Epithelial cell of proximal tubule (primary cell): ENCODE results near the gene TULP1. TPM values are rescaled to one million over a fixed set of nuclear protein-coding genes. Genes with fewer than 3 reads are reported as not detected.
"Not testable (repeated sequence)": the region's sequence is repeated elsewhere in the genome, so short reads cannot be mapped to it uniquely, and the experiment has no call there.

ENCODE experiments used
- DNase-seq: peaks from one replicate; pipeline ENCODE4 v3.0.0-alpha.2; 2011; ENCODE audit warnings: low read depth
- H3K4me3 ChIP-seq: 2 replicates; pipeline ENCODE4 v1.5.1; 2011; ENCODE audit warnings: low read depth, mild to moderate bottlenecking, low read length
- CTCF ChIP-seq: conservative IDR thresholded peaks from 2 replicates; pipeline ENCODE4 v1.5.1; 2012; ENCODE audit warnings: low read depth, mild to moderate bottlenecking, low read length
- total RNA-seq: library from RNA; depleted of rRNA; stranded (reverse); fragments of >200 nt; gene quantifications from 2 replicates; pipeline ENCODE4 v1.2.3, GENCODE V29; 2015

The TULP1 gene
- total RNA-seq, 1 donor from 2014 or later: not detected

- TF ChIP-seq CTCF: no peak
- H3K4me3 ChIP-seq: no peak overlapping the region
- no peak for DNase-seq
Measured at GRCh38 chr6:35522151-35522550, 9.5 kb upstream of the TULP1 start.

DNA sequence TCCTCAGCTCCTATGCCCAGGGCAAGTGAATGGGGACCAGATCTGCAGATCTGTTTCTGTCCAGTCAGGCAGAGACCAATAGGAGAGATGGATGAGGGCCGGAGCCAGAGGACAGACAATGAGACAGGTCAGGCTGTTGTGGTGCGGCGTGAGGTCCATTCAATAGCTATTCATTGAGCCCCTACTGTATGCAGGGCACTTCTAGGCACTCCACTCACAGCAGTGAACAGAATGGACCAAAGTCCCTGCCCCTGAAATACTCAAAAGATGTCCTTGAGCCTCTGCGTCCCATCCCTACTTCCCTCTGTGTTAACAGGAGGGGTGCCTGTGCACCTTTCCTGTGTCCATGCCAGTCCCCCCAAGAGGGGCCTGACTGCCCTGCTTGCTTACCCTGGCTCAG is 8.5 kb upstream of the TULP1 start:
- no peak overlapping the region for H3K4me3 ChIP-seq
- DNase-seq: no peak
- no peak for TF ChIP-seq CTCF

- TF ChIP-seq CTCF: no peak
- no peak overlapping the region for H3K4me3 ChIP-seq
- no peak for DNase-seq
Measured at GRCh38 chr6:35519313-35520015, 6.8 kb upstream of the TULP1 start.

DNA sequence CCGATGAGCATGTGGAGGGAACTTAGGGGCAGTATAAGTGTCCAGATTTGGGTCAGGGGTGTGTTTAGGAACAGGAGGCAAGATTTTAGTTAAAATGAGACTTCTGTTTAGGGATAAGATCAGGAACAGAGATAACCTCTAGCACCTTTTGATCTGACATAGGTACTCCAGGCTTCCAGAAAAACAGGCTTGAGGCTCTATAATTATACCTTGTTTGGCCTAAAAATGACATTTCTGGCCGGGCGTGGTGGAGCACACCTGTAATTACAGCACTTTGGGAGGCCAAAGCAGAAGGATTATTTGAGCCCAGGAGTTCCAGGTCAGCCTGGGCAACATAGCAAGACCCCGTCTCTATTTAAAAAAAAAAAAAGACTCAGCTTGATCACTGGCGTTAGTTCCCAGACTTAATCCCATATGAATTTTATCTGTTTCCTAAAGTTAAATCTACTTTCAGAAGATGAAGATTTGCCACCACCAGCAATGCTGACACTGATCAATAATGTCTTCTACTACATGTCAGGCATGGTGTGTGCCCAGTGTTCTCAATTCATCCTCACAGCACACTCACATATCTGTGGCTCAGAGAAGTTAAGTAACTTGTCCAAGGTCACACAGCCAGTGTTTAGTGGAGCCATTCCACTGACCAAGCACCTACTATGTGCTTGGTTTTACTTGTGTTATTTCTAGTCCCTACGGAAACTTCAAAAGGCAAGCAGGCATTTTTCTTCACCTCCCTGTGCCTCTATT is 6.0 kb upstream of the TULP1 start:
- no peak for TF ChIP-seq CTCF
- no peak for DNase-seq
- H3K4me3 ChIP-seq: no peak overlapping the region

- H3K4me3 ChIP-seq, DNase-seq: not testable (repeated sequence)
Measured at GRCh38 chr6:35517978-35518377, 5.3 kb upstream of the TULP1 start.

DNA sequence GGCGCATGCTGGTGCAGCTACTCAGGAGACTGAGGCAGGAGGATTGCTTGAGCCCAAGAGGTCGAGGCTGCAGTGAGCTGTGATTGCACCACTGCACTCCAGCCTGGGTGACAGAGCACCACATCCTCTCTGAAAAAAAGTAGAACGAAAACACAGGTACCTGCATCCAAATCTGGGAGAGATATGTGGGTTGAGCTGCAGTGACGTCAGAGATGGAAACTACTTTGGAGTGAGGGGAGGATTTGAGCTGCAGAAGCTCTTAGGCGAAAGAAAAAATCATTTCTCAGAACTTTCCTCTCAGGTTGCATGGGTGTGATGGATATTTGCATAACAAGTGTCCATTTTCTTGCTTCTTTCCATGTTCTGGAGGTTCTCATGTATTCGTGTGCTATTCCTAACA is 4.0 kb upstream of the TULP1 start:
- no peak overlapping the region for H3K4me3 ChIP-seq
- TF ChIP-seq CTCF: no peak
- no peak for DNase-seq

- DNase-seq, H3K4me3 ChIP-seq: not testable (repeated sequence)
Measured at GRCh38 chr6:35515939-35516338, 3.2 kb upstream of the TULP1 start.

DNA sequence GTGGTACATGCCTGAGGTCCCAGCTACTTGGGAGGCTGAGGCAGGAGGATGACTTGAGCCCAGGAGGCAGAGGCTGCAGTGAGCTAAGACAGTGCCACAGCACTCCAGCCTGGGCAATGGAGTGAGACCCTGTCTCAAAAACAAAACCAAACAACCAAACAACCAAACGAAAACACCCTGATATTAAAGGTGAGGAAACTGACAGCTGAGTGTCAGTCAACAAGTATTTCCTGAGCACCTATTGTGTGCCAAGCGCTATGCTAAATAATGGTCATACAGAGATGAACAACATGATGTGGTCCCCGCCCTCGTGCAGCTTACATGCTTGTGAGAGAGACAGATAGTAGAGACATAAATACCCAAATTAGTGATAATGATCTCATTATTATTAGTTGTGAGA is 1.9 kb upstream of the TULP1 start:
- no peak for DNase-seq
- no peak overlapping the region for H3K4me3 ChIP-seq
- TF ChIP-seq CTCF: no peak
